HFFc6 (cell line): ENCODE measurements around the gene CTSL. TPM values are rescaled to one million over a fixed set of nuclear protein-coding genes. Genes with fewer than 3 reads are reported as not detected.
"Not testable (repeated sequence)": the region's sequence is repeated elsewhere in the genome, so short reads cannot be mapped to it uniquely, and the experiment has no call there.

Source experiments
- DNase-seq: peaks from one replicate; pipeline ENCODE4 v3.0.0-alpha.2; 2018
- H3K27ac Mint-ChIP-seq: 2 replicates; pipeline ENCODE4 v1.8.0; 2020; ENCODE audit warnings: mild to moderate bottlenecking, mixed read lengths
- H3K27me3 Mint-ChIP-seq: 2 replicates; pipeline ENCODE4 v1.8.0; 2021; ENCODE audit warnings: mild to moderate bottlenecking, moderate library complexity, mixed read lengths; ENCODE audit not compliant: insufficient read depth
- H3K36me3 Mint-ChIP-seq: 2 replicates; pipeline ENCODE4 v1.8.0; 2021; ENCODE audit warnings: low read depth, mixed read lengths
- H3K4me1 Mint-ChIP-seq: 2 replicates; pipeline ENCODE4 v1.8.0; 2020; ENCODE audit warnings: low read depth, mixed read lengths
- H3K4me3 Mint-ChIP-seq: 2 replicates; pipeline ENCODE4 v1.8.0; 2020; ENCODE audit warnings: mild to moderate bottlenecking, moderate library complexity, mixed read lengths
- H3K9me3 Mint-ChIP-seq: 2 replicates; pipeline ENCODE4 v1.8.0; 2020; ENCODE audit warnings: mild to moderate bottlenecking, mixed read lengths
- CTCF ChIP-seq: fragments of 200-600 bp; sonication (generic); IDR thresholded peaks from 2 replicates; pipeline ENCODE4 v1.5.0; 2021; ENCODE audit warnings: antibody characterized with exemption, mild to moderate bottlenecking
- total RNA-seq, 6 experiments: library from RNA; stranded (reverse); fragmentation: NEBNext Ultra II Directional; extraction: Animal tissue kit (Norgen Biotek cat#: 25700); gene quantifications; 2 replicates in 1 of 6; 3 replicates in 5 of 6; pipeline ENCODE4 v1.2.3, GENCODE V29; 2021

Gene CTSL
- total RNA-seq, 6 experiments from 2014 or later: 189 to 232 (median 210) TPM

- H3K4me1 Mint-ChIP-seq: no peaks in the 10 kb centered on the region; the same call in 1 of the 2 replicates
- no peak for DNase-seq
- no peak for TF ChIP-seq CTCF
- H3K27me3 Mint-ChIP-seq: peaks cover 2% of the 10 kb centered on the region; the same call in 1 of the 2 replicates
- no peak overlapping the region for H3K4me3 Mint-ChIP-seq
- H3K27ac Mint-ChIP-seq: no peak overlapping the region
- peaks cover 10% of the 10 kb centered on the region; the same call in 1 of the 2 replicates for H3K36me3 Mint-ChIP-seq
- H3K9me3 Mint-ChIP-seq: peaks cover 16% of the 10 kb centered on the region
These were observed 16.0 kb downstream of the CTSL start for GRCh38 chr9:87741891-87742290.

GRCh38 chr9:87742813-87743428 is 17.0 kb downstream of the CTSL start:
- TF ChIP-seq CTCF: no peak
- Mint-ChIP-seq H3K4me1 (no peaks in the 10 kb centered on the region; the same call in 1 of the 2 replicates), H3K27me3 (peaks cover 5% of the 10 kb centered on the region; the same call in 1 of the 2 replicates), H3K9me3 (peaks cover 16% of the 10 kb centered on the region), H3K36me3 (peaks cover 10% of the 10 kb centered on the region; the same call in 1 of the 2 replicates), H3K27ac (no peak overlapping the region), H3K4me3 (no peak overlapping the region)
- DNase-seq: no peak

GRCh38 chr9:87744247-87744646 is 18.3 kb downstream of the CTSL start:
- H3K4me3 Mint-ChIP-seq, H3K4me1 Mint-ChIP-seq, H3K27ac Mint-ChIP-seq, DNase-seq, H3K27me3 Mint-ChIP-seq, H3K36me3 Mint-ChIP-seq: not testable (repeated sequence)
- H3K9me3 Mint-ChIP-seq: peaks cover 16% of the 10 kb centered on the region

- Mint-ChIP-seq H3K4me3 (no peak overlapping the region), H3K9me3 (peaks cover 16% of the 10 kb centered on the region), H3K27ac (no peak overlapping the region), H3K27me3 (peaks cover 5% of the 10 kb centered on the region; the same call in 1 of the 2 replicates), H3K36me3 (peaks cover 10% of the 10 kb centered on the region; the same call in 1 of the 2 replicates), H3K4me1 (no peaks in the 10 kb centered on the region; the same call in 1 of the 2 replicates)
- no peak for TF ChIP-seq CTCF
- DNase-seq: no peak
These were observed 20.3 kb downstream of the CTSL start for GRCh38 chr9:87746186-87746585.

GRCh38 chr9:87748881-87749280 is 23.0 kb downstream of the CTSL start:
- Mint-ChIP-seq H3K4me1 (no peaks in the 10 kb centered on the region), H3K27ac (no peak overlapping the region), H3K36me3 (no peaks in the 10 kb centered on the region), H3K27me3 (peaks cover 5% of the 10 kb centered on the region; the same call in 1 of the 2 replicates), H3K4me3 (no peak overlapping the region), H3K9me3 (peaks cover 10% of the 10 kb centered on the region)
- no peak for DNase-seq
- no peak for TF ChIP-seq CTCF

GRCh38 chr9:87749335-87750035 is 23.6 kb downstream of the CTSL start:
- Mint-ChIP-seq H3K9me3 (peaks cover 7% of the 10 kb centered on the region; the same call in 1 of the 2 replicates), H3K4me1 (no peaks in the 10 kb centered on the region), H3K27me3 (peaks cover 5% of the 10 kb centered on the region), H3K36me3 (no peaks in the 10 kb centered on the region), H3K27ac (no peak overlapping the region), H3K4me3 (no peak overlapping the region)
- no peak for TF ChIP-seq CTCF
- DNase-seq: no peak
